Lung (tissue), 12 donors: ENCODE data around the gene RSAD2. TPM values are rescaled to one million over a fixed set of nuclear protein-coding genes. Genes with fewer than 3 reads are reported as not detected.

ENCODE experiments used
- ATAC-seq: fragments of 200-7000 bp; cut with Tn5 transposase; one replicate; pipeline ENCODE4 v1.9.1; 2020; ENCODE audit warnings: moderate number of reproducible peaks; ENCODE audit not compliant: insufficient read depth, low FRiP score
- DNase-seq, 3 donors: peaks; one replicate each; pipeline ENCODE4 v3.0.0-alpha.2; 2013 to 2017
- H3K27ac ChIP-seq, 2 donors: one replicate each; pipeline ENCODE4 v1.5.1; 2013; ENCODE audit warnings: mild to moderate bottlenecking in 2 of 2, moderate library complexity in 2 of 2, control low read depth in 1 of 2, inconsistent platforms in 1 of 2, low read depth in 1 of 2, low read length in 1 of 2
- H3K27me3 ChIP-seq, 3 donors: one replicate each; pipeline ENCODE4 v1.5.1; 2013; ENCODE audit warnings: low read length in 2 of 3; ENCODE audit not compliant: control insufficient read depth in 3 of 3, insufficient read depth in 3 of 3
- H3K36me3 ChIP-seq, 4 donors: one replicate each; pipeline ENCODE4 v1.5.1; 2013; ENCODE audit warnings: low read length in 4 of 4, mild to moderate bottlenecking in 1 of 4, moderate library complexity in 1 of 4; ENCODE audit not compliant: control insufficient read depth in 4 of 4, insufficient read depth in 4 of 4
- H3K4me1 ChIP-seq, 5 donors: one replicate each; pipeline ENCODE4 v1.5.1; 2013; ENCODE audit warnings: low read length in 5 of 5, mild to moderate bottlenecking in 2 of 5, moderate library complexity in 1 of 5; ENCODE audit not compliant: control insufficient read depth in 5 of 5, insufficient read depth in 5 of 5
- H3K4me3 ChIP-seq: one replicate; pipeline ENCODE4 v1.5.1; 2013; ENCODE audit warnings: mild to moderate bottlenecking, control low read depth, moderate library complexity
- H3K9ac ChIP-seq, 2 donors: one replicate each; pipeline ENCODE4 v1.5.1; 2013; ENCODE audit warnings: low read length in 2 of 2, control low read depth in 1 of 2; ENCODE audit not compliant: insufficient read depth in 1 of 2
- H3K9me3 ChIP-seq, 4 donors: one replicate each; pipeline ENCODE4 v1.5.1; 2013; ENCODE audit warnings: low read length in 3 of 4, mild to moderate bottlenecking in 1 of 4, moderate library complexity in 1 of 4; ENCODE audit not compliant: control insufficient read depth in 4 of 4, insufficient read depth in 3 of 4
- CTCF ChIP-seq: IDR thresholded peaks from 2 replicates; pipeline ENCODE4 v1.5.1; 2012; ENCODE audit warnings: mild to moderate bottlenecking; ENCODE audit errors: control extremely low read depth, extremely low read depth
- WGBS, 2 donors: extraction: QIAGEN DNeasy Blood & Tissue Kit; methylation state at CpG; one replicate each; pipeline ENCODE4 v1.1.7; 2013; 5-methylcytosine and 5-hydroxymethylcytosine counted together
- polyA plus RNA-seq, 2 donors: library from polyadenylated mRNA; stranded (reverse); fragments of 200-250 nt; gene quantifications; one replicate each; pipeline ENCODE4 v1.2.1, GENCODE V29; 2013
- total RNA-seq, 2 donors: library from RNA; depleted of rRNA in 1 of 2; stranded (reverse); fragments of >200 nt in 1 of 2; gene quantifications; one replicate each; pipeline ENCODE4 v1.2.1, GENCODE V29; 2014 to 2021
- donor health status: control.
- donor health status: control.
- donor health status: Bipolar disorder and iron deficiency.
- donor health status: healthy.
- donor health status: DM: yes; HTN: yes; CAD: no.

The RSAD2 gene
- total and polyA plus RNA-seq, 4 donors = 3.3 to 13.2 (median 12.0) TPM

GRCh38 chr2:6852195-6852594, 25.4 kb upstream of the RSAD2 start:
- Histone ChIP-seq H3K4me3 (no peak overlapping the region), H3K9ac (no peak overlapping the region), H3K27me3 (no peaks in the 10 kb centered on the region), H3K36me3 (peaks cover 0 to 30% (median 15%) of the 10 kb centered on the region in 4 donors), H3K4me1 (peaks cover 0 to 4% (median 0%) of the 10 kb centered on the region in 5 donors), H3K9me3 (peaks cover 0 to 17% (median 8%) of the 10 kb centered on the region in 4 donors), H3K27ac (no peak overlapping the region)
- DNase-seq = no peak
- WGBS, 2 donors = 94 to 100% methylated on average over 2 of the region's 2 CpGs
- no peak for ATAC-seq
- no peak for TF ChIP-seq CTCF

GRCh38 chr2:6854416-6854815, 23.2 kb upstream of the RSAD2 start:
- H3K9me3 ChIP-seq = peaks cover 0 to 12% (median 3%) of the 10 kb centered on the region in 4 donors
- H3K27ac ChIP-seq = no peak overlapping the region
- H3K4me1 ChIP-seq = peaks cover 0 to 4% (median 0%) of the 10 kb centered on the region in 5 donors
- no peak for ATAC-seq
- no peak overlapping the region for H3K4me3 ChIP-seq
- no peak for DNase-seq
- H3K36me3 ChIP-seq = peaks cover 0 to 23% (median 7%) of the 10 kb centered on the region in 4 donors
- 70 to 98% methylated on average over 2 of the region's 2 CpGs for WGBS, 2 donors
- no peak overlapping the region for H3K9ac ChIP-seq
- H3K27me3 ChIP-seq = no peaks in the 10 kb centered on the region
- TF ChIP-seq CTCF = no peak

- peak; percentile 29 to 72 (median 48) for DNase-seq
- H3K36me3 ChIP-seq = peaks cover 0 to 18% (median 6%) of the 10 kb centered on the region in 4 donors
- peaks cover 0 to 8% (median 2%) of the 10 kb centered on the region in 4 donors for H3K9me3 ChIP-seq
- no peak overlapping the region for H3K9ac ChIP-seq
- TF ChIP-seq CTCF = no peak
- H3K4me3 ChIP-seq = no peak overlapping the region
- no peaks in the 10 kb centered on the region for H3K27me3 ChIP-seq
- peaks cover 0 to 4% (median 0%) of the 10 kb centered on the region in 5 donors for H3K4me1 ChIP-seq
- H3K27ac ChIP-seq = peak overlapping the region in 1 of 2 donors; percentile 70
- ATAC-seq = peak; percentile 85
These were observed 21.6 kb upstream of the RSAD2 start for GRCh38 chr2:6855860-6856547.
